ENCODE measurements around the gene RYR2.

RYR2 gene

DNA sequence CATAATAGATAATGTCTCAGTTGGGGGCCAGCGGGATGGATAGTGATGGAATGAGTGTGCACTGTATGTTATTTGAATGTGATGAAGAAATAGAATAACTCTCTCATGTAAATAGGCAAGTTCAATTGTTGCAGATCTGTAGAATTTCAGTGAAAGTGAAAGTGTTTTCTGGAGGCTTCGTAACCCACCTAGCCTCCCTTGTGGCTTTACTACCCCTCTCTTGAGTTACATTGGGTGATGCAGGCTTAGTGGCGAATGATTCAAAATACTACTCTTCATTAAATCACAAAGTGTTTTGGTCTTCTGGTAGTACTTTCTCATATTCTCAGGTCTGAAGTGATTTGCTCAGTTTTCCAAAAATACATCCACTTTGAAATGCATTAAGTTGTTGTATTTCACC is 436.9 kb downstream of the RYR2 start:
- DNase-seq, result no peak

DNA sequence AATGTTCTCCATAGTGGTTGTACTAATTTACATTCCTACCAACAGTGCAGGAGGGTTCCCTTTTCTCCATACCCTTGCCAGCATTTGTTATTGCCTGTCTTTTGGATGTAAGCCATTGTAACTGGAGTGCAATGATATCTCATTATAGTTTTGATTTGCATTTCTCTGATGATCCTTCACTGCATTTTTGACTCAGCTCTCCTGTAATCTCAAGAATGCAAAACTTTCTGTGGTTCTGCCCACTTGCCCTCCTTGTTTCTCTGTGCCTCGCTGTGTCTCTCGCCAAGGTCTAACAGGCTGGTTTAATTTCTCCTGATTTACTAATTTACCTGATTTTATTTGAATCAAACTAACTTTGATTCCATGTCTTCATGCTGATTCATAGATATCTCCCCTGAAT is 440.8 kb downstream of the RYR2 start:
- DNase-seq, result no peak

GRCh38 chr1:237492359-237492758 is 450.4 kb downstream of the RYR2 start:
- no peak for DNase-seq

DNA sequence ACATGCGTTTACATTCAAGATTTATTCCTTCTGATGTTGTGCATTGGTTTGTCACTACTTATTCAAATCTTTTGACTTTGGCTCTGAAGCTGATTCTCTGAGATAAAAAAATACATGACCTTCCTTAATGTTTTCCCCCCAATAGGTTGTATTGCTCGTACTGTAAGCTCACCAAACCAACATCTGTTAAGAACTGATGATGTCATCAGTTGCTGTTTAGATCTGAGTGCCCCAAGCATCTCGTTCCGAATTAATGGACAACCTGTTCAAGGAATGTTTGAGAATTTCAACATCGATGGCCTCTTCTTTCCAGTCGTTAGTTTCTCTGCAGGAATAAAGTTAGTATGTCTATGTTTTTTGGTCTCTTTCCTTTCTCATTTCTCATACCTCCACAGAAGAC is 458.6 kb downstream of the RYR2 start:
- no peak for DNase-seq

DNA sequence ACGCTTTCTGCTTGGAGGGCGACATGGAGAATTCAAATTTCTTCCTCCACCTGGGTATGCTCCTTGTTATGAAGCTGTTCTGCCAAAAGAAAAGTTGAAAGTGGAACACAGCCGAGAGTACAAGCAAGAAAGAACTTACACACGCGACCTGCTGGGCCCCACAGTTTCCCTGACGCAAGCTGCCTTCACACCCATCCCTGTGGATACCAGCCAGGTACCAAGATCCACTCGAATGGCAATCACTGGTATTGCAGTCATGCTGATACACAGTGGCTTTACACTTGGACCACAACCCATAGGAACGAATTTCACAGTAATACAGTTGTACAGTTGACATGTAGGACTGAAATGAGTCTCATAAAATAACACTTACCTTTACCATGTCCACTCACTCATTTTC is 461.3 kb downstream of the RYR2 start:
- DNase-seq, result no peak

- DNase-seq, result no peak
Observed at GRCh38 chr1:237507005-237507404, 465.0 kb downstream of the RYR2 start.

DNA sequence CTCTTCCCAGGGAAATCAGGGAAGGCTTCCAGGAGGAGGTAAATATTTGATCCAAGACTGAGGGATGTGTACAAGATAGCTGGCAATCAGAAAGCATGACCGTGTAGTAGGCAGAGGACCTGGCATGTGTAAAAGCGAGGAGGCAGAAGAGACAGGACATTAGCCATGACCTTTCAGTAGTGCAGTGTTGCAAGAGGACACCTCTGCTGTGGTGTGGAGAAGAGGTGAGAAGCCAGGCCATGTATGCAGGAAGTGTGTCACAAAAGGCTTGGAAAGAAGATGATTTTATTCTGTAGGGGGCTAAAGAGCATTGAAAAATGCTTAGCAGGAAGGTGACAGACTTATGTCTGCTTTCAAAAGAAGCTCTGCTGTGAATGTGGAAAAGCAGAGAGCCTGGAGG is 467.8 kb downstream of the RYR2 start:
- DNase-seq, result no peak

- DNase-seq, result no peak
Observed at GRCh38 chr1:237525102-237525501, 483.1 kb downstream of the RYR2 start.

DNA sequence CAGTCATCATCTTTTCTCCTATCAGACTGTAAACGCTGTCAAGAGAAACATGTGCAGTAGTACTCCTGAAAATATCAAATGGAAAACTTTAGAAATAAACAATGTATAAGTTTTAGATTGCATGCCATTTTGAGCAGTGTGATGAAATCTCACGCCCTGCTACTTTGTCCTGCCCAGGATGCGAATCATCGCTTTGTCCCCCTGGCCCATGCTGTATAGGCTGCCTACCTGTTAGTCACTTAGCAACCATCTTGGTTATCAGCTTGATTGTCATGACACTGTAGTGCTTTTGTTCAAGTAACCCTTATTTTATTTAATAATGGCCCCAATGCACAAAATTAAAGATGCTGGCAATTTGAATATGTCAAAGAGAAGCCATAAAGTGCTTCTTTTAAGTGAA is 485.8 kb downstream of the RYR2 start:
- no peak for DNase-seq

DNA sequence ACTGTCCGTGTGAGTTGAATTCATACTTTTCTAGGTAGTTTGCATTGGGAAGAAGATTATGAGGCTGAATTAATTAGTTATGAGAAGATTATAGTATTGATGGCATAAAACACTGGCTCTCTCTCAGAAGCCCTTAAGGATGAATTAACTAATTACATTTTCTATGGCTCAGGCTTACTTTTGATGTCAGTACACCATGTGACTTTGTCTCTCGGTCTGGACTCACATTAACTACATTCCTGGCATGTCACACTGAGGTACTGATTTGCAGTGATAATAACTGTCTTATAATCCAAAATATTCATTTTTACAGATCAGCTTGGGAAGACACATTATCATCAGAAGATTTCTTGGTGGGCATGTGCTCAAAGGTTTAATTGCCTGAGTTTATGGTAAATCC is 486.6 kb downstream of the RYR2 start:
- no peak for DNase-seq

DNA sequence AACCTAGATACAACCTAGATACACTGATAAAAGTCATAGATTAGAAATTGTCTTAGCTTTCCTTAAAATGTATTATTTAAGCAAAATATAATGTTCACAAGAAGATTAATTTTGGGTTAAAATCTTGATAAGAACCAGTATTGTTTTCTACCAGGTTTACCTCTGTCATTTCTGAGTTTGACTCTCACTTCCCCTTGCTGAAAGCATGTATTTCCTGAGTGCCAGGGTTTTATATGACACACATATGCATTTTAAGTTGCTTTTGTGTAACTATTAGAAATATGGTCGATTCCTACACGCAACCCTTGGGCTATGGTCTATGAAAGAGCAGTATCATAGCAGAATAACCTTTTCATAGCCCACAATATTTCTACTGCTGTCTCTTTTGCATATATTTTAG is 497.1 kb downstream of the RYR2 start:
- DNase-seq, result no peak

DNA sequence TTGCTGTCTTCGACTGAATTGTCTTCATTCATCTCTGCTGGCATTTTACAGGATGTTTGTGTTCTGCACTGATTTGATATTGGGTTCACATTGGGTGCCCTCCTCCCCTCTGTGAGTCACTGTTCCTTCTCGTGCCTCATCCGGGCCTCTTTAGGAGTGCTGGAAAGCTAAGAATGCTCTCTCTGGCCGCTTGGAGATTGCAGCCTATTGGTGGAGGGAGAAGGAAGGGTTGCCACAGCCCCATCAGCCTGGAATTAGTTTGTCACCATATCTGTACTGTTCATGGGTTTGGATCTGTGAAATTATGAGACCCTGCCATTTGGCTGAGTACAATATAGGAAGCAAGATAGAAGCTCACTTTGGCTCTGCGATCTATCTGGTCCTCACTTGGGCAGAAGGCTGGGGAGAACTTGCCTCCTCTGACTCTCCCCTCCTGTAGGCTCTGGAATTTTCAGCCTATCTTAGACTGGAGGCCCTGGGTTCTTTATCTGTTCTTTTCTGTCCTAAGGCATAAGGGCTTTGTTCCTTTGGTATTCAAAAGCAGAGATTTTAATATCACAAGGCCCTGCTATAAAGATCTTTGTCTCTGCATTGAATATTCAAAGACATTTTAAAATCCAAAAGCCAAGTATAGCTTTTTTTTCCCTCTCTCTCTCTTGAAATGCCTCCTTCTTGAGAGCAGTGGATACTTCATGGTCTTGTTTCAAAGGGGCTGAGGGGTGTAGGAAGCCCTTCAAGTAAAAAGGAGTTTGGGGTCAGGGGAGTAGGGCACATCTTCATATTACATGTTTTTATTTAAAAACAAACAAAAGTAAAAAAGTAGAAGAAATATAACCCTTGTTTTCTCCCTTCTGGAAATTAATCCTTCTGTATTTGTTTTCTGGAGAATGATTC is 500.8 kb downstream of the RYR2 start:
- DNase-seq, result no peak

- DNase-seq, result no peak
Observed at GRCh38 chr1:237553078-237553477, 511.1 kb downstream of the RYR2 start.

GRCh38 chr1:237556911-237557310 is 514.9 kb downstream of the RYR2 start:
- DNase-seq, result no peak

DNA sequence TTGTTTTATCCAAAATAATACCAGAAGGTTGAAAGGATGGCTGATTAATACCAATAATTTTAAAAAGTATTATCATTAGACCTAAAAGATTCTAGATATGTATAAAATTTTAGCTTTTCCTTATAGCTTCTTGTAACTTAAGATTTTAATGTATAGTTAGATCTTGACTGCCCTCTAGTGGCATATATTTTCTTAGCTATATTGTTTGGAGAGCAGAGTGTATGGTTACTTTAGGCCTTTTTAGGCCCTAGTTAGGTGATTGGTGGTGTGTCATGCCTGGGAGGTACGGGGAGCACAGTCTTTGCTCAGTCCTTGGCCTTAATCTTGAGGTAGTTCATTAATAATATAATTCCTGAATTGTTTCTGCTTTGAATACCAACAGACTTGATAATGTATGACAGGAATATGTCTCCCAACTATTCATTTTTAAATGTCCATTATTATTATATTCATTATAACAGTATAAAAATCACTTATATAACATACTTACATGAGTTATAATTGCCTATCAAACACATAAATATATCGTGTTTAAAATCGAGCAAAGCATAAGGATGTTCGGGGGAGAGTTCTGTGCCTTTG is 520.3 kb downstream of the RYR2 start:
- DNase-seq, result peak; percentile 8

DNA sequence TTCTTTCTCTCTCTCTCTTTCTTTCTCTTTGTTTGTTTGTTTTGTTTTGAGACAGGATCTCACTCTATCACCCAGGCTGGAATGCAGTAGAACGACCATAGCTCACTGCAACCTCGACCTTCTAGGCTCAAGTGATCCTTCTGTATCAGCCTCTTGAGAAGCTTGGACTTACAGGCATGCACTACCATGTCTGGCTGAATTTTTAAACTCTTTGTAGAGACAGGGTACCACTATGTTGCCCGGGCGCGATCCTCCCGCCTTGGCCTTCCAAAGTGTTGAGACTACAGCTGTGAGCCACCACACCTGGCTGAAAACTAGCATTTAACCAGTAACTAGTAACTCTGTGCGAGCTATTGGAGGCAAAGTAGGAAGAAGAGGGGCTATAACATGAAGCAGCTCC is 523.3 kb downstream of the RYR2 start:
- DNase-seq, result no peak

DNA sequence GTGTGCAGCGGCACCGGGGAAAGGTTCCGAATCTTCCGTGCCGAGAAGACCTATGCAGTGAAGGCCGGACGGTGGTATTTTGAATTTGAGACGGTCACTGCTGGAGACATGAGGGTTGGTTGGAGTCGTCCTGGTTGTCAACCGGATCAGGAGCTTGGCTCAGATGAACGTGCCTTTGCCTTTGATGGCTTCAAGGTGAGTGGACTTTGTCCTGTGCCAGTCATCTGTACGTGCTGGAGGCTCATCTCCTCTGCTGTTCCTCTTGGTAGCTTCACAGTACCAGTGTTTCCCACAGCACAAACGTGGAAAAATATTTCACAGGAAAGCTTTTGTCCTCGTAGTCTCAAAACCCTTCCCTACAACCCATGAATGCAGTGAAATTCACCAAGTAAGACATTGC is 524.6 kb downstream of the RYR2 start:
- no peak for DNase-seq

DNA sequence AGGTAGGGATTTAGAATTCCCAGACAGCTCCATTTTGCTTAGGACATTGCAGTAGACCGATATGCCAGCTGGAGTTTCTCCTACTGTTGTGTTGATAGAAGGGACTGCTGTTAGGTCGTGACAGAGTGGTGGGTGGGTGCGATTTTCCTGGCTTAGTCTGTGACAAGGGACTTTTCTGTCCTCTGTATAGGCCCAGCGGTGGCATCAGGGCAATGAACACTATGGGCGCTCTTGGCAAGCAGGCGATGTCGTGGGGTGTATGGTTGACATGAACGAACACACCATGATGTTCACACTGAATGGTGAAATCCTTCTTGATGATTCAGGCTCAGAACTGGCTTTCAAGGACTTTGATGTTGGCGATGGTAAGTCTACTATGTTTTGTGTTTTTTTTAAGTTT is 527.0 kb downstream of the RYR2 start:
- DNase-seq, result no peak

DNA sequence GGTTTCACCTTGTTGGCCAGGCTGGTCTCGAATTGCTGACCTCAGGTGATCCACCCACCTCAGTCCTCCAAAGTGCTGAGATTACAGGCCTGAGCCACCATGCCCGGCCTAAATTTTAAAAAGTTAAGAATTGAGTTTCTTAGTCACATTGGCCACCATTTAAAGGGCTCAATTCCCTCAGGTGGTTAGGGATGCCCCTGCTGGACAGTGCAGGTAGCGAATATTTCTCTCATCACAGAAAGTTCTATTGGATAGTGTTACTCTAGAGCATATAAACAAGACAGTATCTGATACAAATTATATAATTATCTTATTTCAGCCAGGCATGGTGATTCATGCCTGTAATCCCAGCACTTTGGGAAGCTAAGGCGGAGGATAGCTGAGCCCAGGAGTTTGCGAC is 528.5 kb downstream of the RYR2 start:
- no peak for DNase-seq

DNA sequence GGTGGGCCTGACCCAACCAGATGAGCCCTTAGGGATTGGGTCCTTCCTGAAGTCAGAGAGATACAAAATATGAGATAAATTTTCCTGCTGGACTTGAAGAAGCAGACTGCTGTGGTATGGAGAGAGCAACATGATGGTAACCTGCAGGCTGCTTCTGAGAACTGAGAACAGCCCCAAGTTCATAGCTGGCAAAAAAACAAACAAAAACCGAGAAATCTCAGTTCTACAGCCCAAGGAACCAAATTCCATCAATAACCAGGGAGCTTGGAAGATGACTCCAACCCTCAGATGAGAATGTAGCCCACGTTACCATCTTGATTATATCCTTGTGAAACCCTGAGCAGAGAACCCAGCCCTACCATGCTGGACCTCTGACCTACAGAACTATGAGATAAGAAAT is 532.6 kb downstream of the RYR2 start:
- no peak for DNase-seq

DNA sequence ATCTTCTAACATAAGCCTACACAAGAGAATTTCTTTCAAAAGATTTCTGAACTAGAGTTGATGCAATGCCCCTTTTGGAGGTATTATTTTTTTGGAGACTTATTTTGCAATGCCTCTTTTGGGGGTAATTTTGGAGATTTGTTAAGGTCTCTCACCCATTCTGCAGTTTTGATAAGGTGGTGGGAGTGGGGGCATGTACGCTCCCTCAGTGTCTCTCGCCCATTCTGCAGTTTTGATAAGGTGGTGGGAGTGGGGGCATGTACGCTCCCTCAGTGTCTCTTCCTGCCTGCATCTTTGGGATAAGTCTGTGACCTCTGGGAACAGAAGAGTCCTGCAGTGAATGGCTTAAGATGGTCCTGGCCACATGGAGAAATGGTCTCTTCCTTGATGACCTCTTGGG is 536.6 kb downstream of the RYR2 start:
- no peak for DNase-seq

GRCh38 chr1:237580726-237581125 is 538.7 kb downstream of the RYR2 start:
- DNase-seq, result no peak

- DNase-seq, result no peak
Observed at GRCh38 chr1:237583270-237583669, 541.3 kb downstream of the RYR2 start.

DNA sequence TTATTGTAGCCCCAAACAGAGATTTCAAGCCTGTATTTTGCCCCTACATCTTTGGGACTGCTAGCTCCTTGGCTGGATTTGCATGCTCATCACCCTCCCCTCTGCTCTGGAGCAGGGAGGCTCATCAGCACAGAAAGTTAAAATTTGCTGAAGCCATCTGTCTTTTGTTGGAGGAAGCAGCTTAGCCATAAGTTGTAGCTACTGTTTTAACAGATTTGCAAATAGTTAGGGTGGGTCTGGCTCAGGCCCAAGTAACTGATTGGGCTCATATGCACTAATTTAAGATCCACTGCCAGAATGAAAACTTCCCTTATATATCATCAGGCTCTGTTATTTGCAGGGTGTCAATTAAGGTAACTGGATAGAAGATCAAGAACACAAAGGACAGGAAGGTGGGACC is 541.8 kb downstream of the RYR2 start:
- DNase-seq, result no peak

GRCh38 chr1:237590386-237590785 is 548.4 kb downstream of the RYR2 start:
- no peak for DNase-seq

All from NCI-H510A (cell line).